Neuronal stem cell (in vitro differentiated cells): ENCODE results near the gene DNTTIP2.
"Not testable (repeated sequence)": the region's sequence is repeated elsewhere in the genome, so short reads cannot be mapped to it uniquely, and the experiment has no call there.

Source experiments
- DNase-seq: peaks from one replicate; pipeline ENCODE4 v3.0.0-alpha.2; 2013; ENCODE audit warnings: low spot score
- H2AFZ ChIP-seq: one replicate; pipeline ENCODE4 v1.6.1; 2013; ENCODE audit warnings: mild to moderate bottlenecking, low read length, inconsistent platforms
- H2AK5ac ChIP-seq: 2 replicates; pipeline ENCODE4 v1.6.1; 2013; ENCODE audit warnings: low read depth, mild to moderate bottlenecking, inconsistent platforms, low read length, moderate library complexity, mixed read lengths
- H2BK120ac ChIP-seq: 2 replicates; pipeline ENCODE4 v1.6.1; 2013; ENCODE audit warnings: low read depth, mild to moderate bottlenecking, inconsistent platforms, low read length, moderate library complexity, mixed read lengths
- H2BK12ac ChIP-seq: one replicate; pipeline ENCODE4 v1.6.1; 2013; ENCODE audit warnings: low read length, inconsistent platforms
- H2BK15ac ChIP-seq: 2 replicates; pipeline ENCODE4 v1.6.1; 2013; ENCODE audit warnings: mild to moderate bottlenecking, low read length, inconsistent platforms, mixed read lengths
- H2BK5ac ChIP-seq: one replicate; pipeline ENCODE4 v1.6.1; 2013; ENCODE audit warnings: inconsistent platforms, mild to moderate bottlenecking, low read length, moderate library complexity
- H3K14ac ChIP-seq: one replicate; pipeline ENCODE4 v1.6.1; 2013; ENCODE audit warnings: low read length, inconsistent platforms
- H3K18ac ChIP-seq: 2 replicates; pipeline ENCODE4 v1.6.1; 2013; ENCODE audit warnings: low read length, inconsistent platforms
- H3K23ac ChIP-seq: 2 replicates; pipeline ENCODE4 v1.6.1; 2013; ENCODE audit warnings: low read depth, mild to moderate bottlenecking, mixed read lengths, low read length, inconsistent platforms; ENCODE audit not compliant: poor library complexity
- H3K27ac ChIP-seq: replicated peaks from 3 replicates; pipeline ENCODE4 v1.5.1; 2013; ENCODE audit warnings: low read length, inconsistent platforms
- H3K27me3 ChIP-seq, 3 experiments: 2 replicates each; pipeline ENCODE4 v1.6.1; 2013; ENCODE audit warnings: low read length in 3 of 3, mild to moderate bottlenecking in 2 of 3, inconsistent platforms in 1 of 3, low read depth in 1 of 3, mixed read lengths in 1 of 3, moderate library complexity in 1 of 3; ENCODE audit not compliant: control insufficient read depth in 3 of 3, insufficient read depth in 3 of 3
- H3K36me3 ChIP-seq, 2 donors: replicated peaks in 1 of 2; 2 replicates each; pipeline ENCODE4 v1.6.1; 2013; ENCODE audit warnings: low read length in 2 of 2; ENCODE audit not compliant: control insufficient read depth in 2 of 2, insufficient read depth in 2 of 2
- H3K4ac ChIP-seq: 2 replicates; pipeline ENCODE4 v1.6.1; 2013; ENCODE audit warnings: inconsistent platforms, mild to moderate bottlenecking, low read length, moderate library complexity
- H3K4me1 ChIP-seq, 2 donors: 1 replicate in 1 of 2; 2 replicates in 1 of 2; pipeline ENCODE4 v1.6.1; 2013; ENCODE audit warnings: low read length in 2 of 2, low read depth in 1 of 2; ENCODE audit not compliant: control insufficient read depth in 2 of 2, insufficient read depth in 1 of 2
- H3K4me2 ChIP-seq: one replicate; pipeline ENCODE4 v1.6.1; 2013; ENCODE audit warnings: mild to moderate bottlenecking, low read length, inconsistent platforms; ENCODE audit not compliant: insufficient read depth, poor library complexity, severe bottlenecking
- H3K4me3 ChIP-seq, 2 donors: 2 replicates each; pipeline ENCODE4 v1.5.1; 2013; ENCODE audit warnings: low read length in 2 of 2, mild to moderate bottlenecking in 2 of 2, inconsistent platforms in 1 of 2, moderate library complexity in 1 of 2
- H3K79me1 ChIP-seq: one replicate; pipeline ENCODE4 v1.6.1; 2013; ENCODE audit warnings: low read depth, mild to moderate bottlenecking, inconsistent platforms, low read length, moderate library complexity
- H3K9ac ChIP-seq: one replicate; pipeline ENCODE4 v1.6.1; 2013; ENCODE audit warnings: mild to moderate bottlenecking, low read depth, low read length, inconsistent platforms; ENCODE audit not compliant: poor library complexity
- H3K9me3 ChIP-seq, 2 donors: replicated peaks in 1 of 2; 2 replicates each; pipeline versions ENCODE3 to v1.6.1; 2013; ENCODE audit warnings: low read length in 2 of 2, mild to moderate bottlenecking in 2 of 2, inconsistent platforms in 1 of 2, low read depth in 1 of 2, mixed read lengths in 1 of 2, moderate library complexity in 1 of 2; ENCODE audit not compliant: control insufficient read depth in 2 of 2, insufficient read depth in 1 of 2
- H4K8ac ChIP-seq: one replicate; pipeline ENCODE4 v1.6.1; 2013; ENCODE audit warnings: low read depth, mild to moderate bottlenecking, inconsistent platforms, low read length, moderate library complexity
- H4K91ac ChIP-seq: one replicate; pipeline ENCODE4 v1.6.1; 2013; ENCODE audit warnings: low read length, low read depth, mild to moderate bottlenecking, inconsistent platforms; ENCODE audit not compliant: poor library complexity
- WGBS, 2 donors: extraction: QIAGEN DNeasy Blood & Tissue Kit; methylation state at CpG; one replicate each; pipeline ENCODE4 v1.1.7; 2013; ENCODE audit warnings: missing lambda C conversion rate in 2 of 2, mixed read lengths in 1 of 2; ENCODE audit not compliant: insufficient read length in 2 of 2, insufficient replicate concordance in 1 of 2; ENCODE audit errors: extremely low coverage in 2 of 2; 5-methylcytosine and 5-hydroxymethylcytosine counted together

DNTTIP2 gene

DNA sequence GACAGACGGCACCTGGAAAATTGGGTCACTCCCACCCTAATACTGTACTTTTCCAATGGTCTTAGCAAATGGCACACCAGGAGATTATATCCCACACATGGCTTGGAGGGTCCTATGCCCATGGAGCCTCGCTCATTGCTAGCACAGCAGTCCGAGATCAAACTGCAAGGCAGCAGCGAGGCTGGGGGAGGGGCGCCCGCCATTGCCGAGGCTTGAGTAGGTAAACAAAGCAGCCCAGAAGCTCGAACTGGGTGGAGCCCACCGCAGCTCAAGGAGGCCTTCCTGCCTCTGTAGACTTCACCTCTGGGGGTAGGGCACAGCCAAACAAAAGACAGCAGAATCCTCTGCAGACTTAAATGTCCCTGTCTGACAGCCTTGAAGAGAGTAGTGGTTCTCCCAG, 23.0 kb downstream of the DNTTIP2 start:
- not testable (repeated sequence) for H2BK5ac ChIP-seq, H2AFZ ChIP-seq
- WGBS, 2 donors: no CpG with 5 or more reads among the region's 9 CpGs

DNA sequence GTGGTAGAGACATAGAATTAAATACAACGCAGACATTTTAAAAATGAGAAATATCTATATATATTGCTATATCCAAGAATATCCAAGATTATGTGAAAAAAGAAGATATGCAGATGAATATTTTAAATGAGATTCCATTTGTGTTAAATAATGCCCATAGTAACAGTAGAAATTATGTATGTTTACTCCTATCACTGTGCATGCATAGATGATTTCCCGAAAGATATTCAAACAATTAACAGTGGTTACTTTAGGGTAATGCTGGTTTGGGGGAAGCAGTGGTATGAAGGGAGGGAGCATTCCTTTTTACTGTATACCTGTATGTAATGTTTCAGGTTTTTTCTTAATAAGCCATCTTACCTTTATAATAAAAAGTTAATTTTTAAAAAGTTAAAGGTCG, 25.1 kb downstream of the DNTTIP2 start:
- Histone ChIP-seq H3K23ac (no peak overlapping the region), H2BK12ac (no peak overlapping the region), H3K18ac (no peak overlapping the region), H2AK5ac (no peak overlapping the region), H3K9ac (no peak overlapping the region), H3K9me3 (peaks cover 1 to 20% of the 10 kb centered on the region in 2 donors), H2BK5ac (no peak overlapping the region), H3K4me3 (no peak overlapping the region), H2AFZ (no peak overlapping the region), H2BK120ac (no peak overlapping the region), H3K4me2 (no peak overlapping the region), H3K14ac (no peak overlapping the region), H3K4ac (no peak overlapping the region), H3K4me1 (no peaks in the 10 kb centered on the region), H2BK15ac (no peak overlapping the region), H4K91ac (no peak overlapping the region), H3K27me3 (no peaks in the 10 kb centered on the region), H3K36me3 (no peaks in the 10 kb centered on the region), H4K8ac (no peak overlapping the region), H3K79me1 (no peaks in the 10 kb centered on the region), H3K27ac (no peak overlapping the region)
- no peak for DNase-seq
- no CpG with 5 or more reads among the region's 3 CpGs for WGBS, 2 donors

More for the DNA sequence above, 23.0 kb downstream of the DNTTIP2 start:
- not testable (repeated sequence) for H3K4ac ChIP-seq, H3K4me2 ChIP-seq, H3K14ac ChIP-seq, H3K4me1 ChIP-seq, H3K9me3 ChIP-seq, H2BK15ac ChIP-seq, H3K23ac ChIP-seq, H2BK120ac ChIP-seq, H4K91ac ChIP-seq, H3K18ac ChIP-seq, H4K8ac ChIP-seq, DNase-seq, H3K27me3 ChIP-seq, H3K9ac ChIP-seq, H3K36me3 ChIP-seq, H2BK12ac ChIP-seq, H3K79me1 ChIP-seq, H3K4me3 ChIP-seq, H3K27ac ChIP-seq, H2AK5ac ChIP-seq

DNA sequence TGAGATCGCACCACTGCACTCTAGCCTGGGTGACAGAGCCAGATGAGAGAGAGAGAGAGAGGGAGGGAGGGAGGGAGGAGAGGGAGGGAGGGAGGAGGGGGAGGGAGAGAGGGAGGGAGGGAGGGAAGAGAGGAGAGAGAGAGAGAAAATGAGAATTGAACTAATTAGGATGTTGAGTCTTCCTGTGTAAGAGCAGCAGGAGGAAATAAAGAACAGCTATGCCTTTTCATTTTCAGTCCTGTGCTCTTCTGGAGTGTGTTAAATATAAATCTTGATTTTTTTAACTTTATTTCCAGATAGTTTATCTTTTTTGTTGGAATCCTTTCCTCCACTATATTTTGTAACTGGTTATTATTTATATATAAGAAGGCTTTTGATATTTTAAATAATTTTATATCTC, 27.1 kb downstream of the DNTTIP2 start:
- Histone ChIP-seq H3K9ac (no peak overlapping the region), H2AFZ (no peak overlapping the region), H3K18ac (no peak overlapping the region), H2BK12ac (no peak overlapping the region), H3K4me2 (no peak overlapping the region), H2AK5ac (no peak overlapping the region), H3K14ac (no peak overlapping the region), H3K27me3 (no peaks in the 10 kb centered on the region), H3K4me1 (no peaks in the 10 kb centered on the region), H3K79me1 (no peaks in the 10 kb centered on the region), H2BK120ac (no peak overlapping the region), H3K4me3 (no peak overlapping the region), H2BK15ac (no peak overlapping the region), H3K23ac (no peak overlapping the region), H4K8ac (no peak overlapping the region), H3K27ac (no peak overlapping the region), H3K4ac (no peak overlapping the region), H3K36me3 (no peaks in the 10 kb centered on the region), H4K91ac (no peak overlapping the region), H2BK5ac (no peak overlapping the region), H3K9me3 (peaks cover 1 to 24% of the 10 kb centered on the region in 2 donors)
- DNase-seq: no peak
- no CpG with 5 or more reads among the region's 1 CpG for WGBS, 2 donors

DNA sequence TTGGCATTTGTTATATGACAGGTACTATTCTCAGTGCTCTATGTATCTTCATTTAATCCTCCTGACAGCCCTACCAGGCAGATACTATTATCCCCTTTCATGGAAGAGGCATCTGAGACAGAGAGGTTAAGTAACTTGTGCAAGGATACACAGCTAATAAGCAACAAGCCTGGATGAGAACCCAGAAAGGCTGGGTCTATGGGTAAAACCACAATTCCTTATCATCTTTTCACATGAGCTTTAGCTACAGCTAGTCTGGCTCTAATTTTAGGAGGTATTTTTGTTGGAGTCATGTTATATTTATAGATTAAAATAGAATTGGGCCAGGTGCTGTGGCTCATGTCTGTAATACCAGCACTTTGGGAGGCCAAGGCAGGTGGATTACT, 27.7 kb downstream of the DNTTIP2 start:
- Histone ChIP-seq H3K79me1 (no peaks in the 10 kb centered on the region), H3K4me3 (no peak overlapping the region), H2AK5ac (no peak overlapping the region), H3K4me1 (no peaks in the 10 kb centered on the region), H3K36me3 (no peaks in the 10 kb centered on the region), H3K4ac (no peak overlapping the region), H3K9ac (no peak overlapping the region), H3K23ac (no peak overlapping the region), H3K27ac (no peak overlapping the region), H3K9me3 (peaks cover 1 to 24% of the 10 kb centered on the region in 2 donors), H3K27me3 (no peaks in the 10 kb centered on the region), H3K4me2 (no peak overlapping the region), H3K14ac (no peak overlapping the region), H2AFZ (no peak overlapping the region), H2BK5ac (no peak overlapping the region), H4K91ac (no peak overlapping the region), H2BK15ac (no peak overlapping the region), H2BK120ac (no peak overlapping the region), H4K8ac (no peak overlapping the region), H2BK12ac (no peak overlapping the region), H3K18ac (no peak overlapping the region)
- DNase-seq: no peak
